Liver (tissue), 9 donors: ENCODE data around the gene SUGCT. TPM values are rescaled to one million over a fixed set of nuclear protein-coding genes. Genes with fewer than 3 reads are reported as not detected.

Experiments used
- DNase-seq: peaks from one replicate; pipeline ENCODE4 v3.0.0-alpha.2; 2017; ENCODE audit warnings: low spot score
- H3K27ac ChIP-seq, 2 donors: one replicate each; pipeline ENCODE4 v1.7.0; 2013; ENCODE audit warnings: inconsistent platforms in 2 of 2, low read length in 2 of 2, control low read depth in 1 of 2, low read depth in 1 of 2, mild to moderate bottlenecking in 1 of 2
- H3K27me3 ChIP-seq, 4 donors: one replicate each; pipeline versions ENCODE4 v1.6.1 to v1.7.0; 2013; ENCODE audit warnings: low read length in 3 of 4, inconsistent platforms in 1 of 4, mild to moderate bottlenecking in 1 of 4, moderate library complexity in 1 of 4; ENCODE audit not compliant: control insufficient read depth in 4 of 4, insufficient read depth in 4 of 4
- H3K36me3 ChIP-seq, 4 donors: one replicate each; pipeline versions ENCODE4 v1.6.1 to v1.7.0; 2013; ENCODE audit warnings: low read length in 3 of 4, mild to moderate bottlenecking in 3 of 4, low read depth in 1 of 4, moderate library complexity in 1 of 4; ENCODE audit not compliant: control insufficient read depth in 4 of 4, insufficient read depth in 3 of 4
- H3K4me1 ChIP-seq, 4 donors: one replicate each; pipeline versions ENCODE4 v1.6.1 to v1.7.0; 2013; ENCODE audit warnings: low read length in 3 of 4, mild to moderate bottlenecking in 3 of 4, moderate library complexity in 1 of 4; ENCODE audit not compliant: control insufficient read depth in 4 of 4, insufficient read depth in 4 of 4
- H3K4me3 ChIP-seq, 3 donors: one replicate each; pipeline versions ENCODE4 v1.6.1 to v1.7.0; 2013; ENCODE audit warnings: low read length in 3 of 3, control low read depth in 1 of 3, low read depth in 1 of 3, mild to moderate bottlenecking in 1 of 3
- H3K9ac ChIP-seq, 2 donors: one replicate each; pipeline ENCODE4 v1.7.0; 2013; ENCODE audit warnings: low read length in 2 of 2, mild to moderate bottlenecking in 2 of 2, moderate library complexity in 2 of 2, control low read depth in 1 of 2, low read depth in 1 of 2
- H3K9me3 ChIP-seq, 4 donors: one replicate each; pipeline versions ENCODE4 v1.6.1 to v1.7.0; 2013; ENCODE audit warnings: low read length in 3 of 4; ENCODE audit not compliant: control insufficient read depth in 4 of 4
- FOXA1 ChIP-seq: IDR thresholded peaks from 2 replicates; pipeline ENCODE4 v1.6.1; 2016; ENCODE audit warnings: antibody characterized with exemption
- FOXA2 ChIP-seq: IDR thresholded peaks from 2 replicates; pipeline ENCODE4 v1.6.1; 2016; ENCODE audit warnings: antibody characterized with exemption
- GABPA ChIP-seq, 2 donors: IDR thresholded peaks in 1 of 2; conservative IDR thresholded peaks in 1 of 2; 2 replicates each; pipeline ENCODE4 v1.6.1; 2016; ENCODE audit warnings: antibody characterized with exemption in 2 of 2, mild to moderate bottlenecking in 1 of 2, moderate library complexity in 1 of 2
- HNF4A ChIP-seq, 2 donors: conservative IDR thresholded peaks; 2 replicates each; pipeline ENCODE4 v1.6.1; 2016; ENCODE audit warnings: antibody characterized with exemption in 2 of 2, mild to moderate bottlenecking in 2 of 2
- JUND ChIP-seq, 2 donors: IDR thresholded peaks; 2 replicates each; pipeline ENCODE4 v1.6.1; 2016; ENCODE audit warnings: antibody characterized with exemption in 2 of 2
- MAX ChIP-seq: IDR thresholded peaks from 2 replicates; pipeline ENCODE4 v1.6.1; 2016; ENCODE audit warnings: antibody characterized with exemption
- RAD21 ChIP-seq, 2 donors: IDR thresholded peaks; 2 replicates each; pipeline ENCODE4 v1.6.1; 2016; ENCODE audit warnings: antibody characterized with exemption in 2 of 2, mild to moderate bottlenecking in 2 of 2
- RXRA ChIP-seq, 2 donors: IDR thresholded peaks; 2 replicates each; pipeline ENCODE4 v1.6.1; 2017 to 2018; ENCODE audit warnings: antibody characterized with exemption in 2 of 2, mild to moderate bottlenecking in 1 of 2
- TAF1 ChIP-seq: conservative IDR thresholded peaks from 2 replicates; pipeline ENCODE4 v1.6.1; 2016; ENCODE audit warnings: antibody characterized with exemption, mild to moderate bottlenecking
- YY1 ChIP-seq: IDR thresholded peaks from 2 replicates; pipeline ENCODE4 v1.6.1; 2016; ENCODE audit warnings: antibody characterized with exemption, mild to moderate bottlenecking
- ZBTB33 ChIP-seq: IDR thresholded peaks from 2 replicates; pipeline ENCODE4 v1.6.1; 2016; ENCODE audit warnings: antibody characterized with exemption
- WGBS: extraction: QIAGEN DNeasy Blood & Tissue Kit; methylation state at CpG from one replicate; pipeline ENCODE4 v1.1.7; 2013; 5-methylcytosine and 5-hydroxymethylcytosine counted together
- polyA plus RNA-seq, 2 donors: library from polyadenylated mRNA; stranded (reverse) in 1 of 2; unstranded in 1 of 2; fragments of 200-250 nt in 1 of 2; fragments of >200 nt in 1 of 2; fragmentation: Nextera tagmentation in 1 of 2; extraction: Ambion mirVana in 1 of 2; gene quantifications; one replicate each; pipeline versions ENCODE4 v1.2.1 to v1.2.3, GENCODE V29; 2013 to 2015
- total RNA-seq, 2 donors: library from RNA; depleted of rRNA; stranded (reverse); fragments of >200 nt; gene quantifications; one replicate each; pipeline ENCODE4 v1.2.3, GENCODE V29; 2014
- TF ChIP-seq, protein P1 (sequence below): IDR thresholded peaks from 2 replicates; pipeline ENCODE4 v1.6.1; 2016; ENCODE audit warnings: antibody characterized with exemption, mild to moderate bottlenecking
- donor health status: healthy.
- donor health status: healthy.
- donor health status: healthy.
- donor health status: healthy.
- donor health status: healthy.

Gene SUGCT
- total and polyA plus RNA-seq, 4 donors = 6.2 to 11.9 (median 9.9) TPM

- no peaks in the 10 kb centered on the region for H3K27me3 ChIP-seq
- DNase-seq = no peak
- no peaks in the 10 kb centered on the region for H3K9me3 ChIP-seq
- WGBS = 35% methylated on average over 5 of the region's 5 CpGs
- H3K9ac ChIP-seq = no peak overlapping the region
- TF ChIP-seq ZBTB33 (no peak), RAD21 (IDR thresholded peaks at IDR 0.05) (peak in 1 of 2 donors; percentile 7), FOXA2 (peak; percentile 67), FOXA1 (no peak), RXRA (IDR thresholded peaks at IDR 0.05) (peak in 1 of 2 donors; percentile 65), YY1 (peak; percentile 25), MAX (peak; percentile 44), HNF4A (conservative IDR thresholded peaks at IDR 0.05) (peak; percentile 47 to 61), JUND (IDR thresholded peaks at IDR 0.05) (peak; percentile 52)
- TF ChIP-seq, protein P1, sequence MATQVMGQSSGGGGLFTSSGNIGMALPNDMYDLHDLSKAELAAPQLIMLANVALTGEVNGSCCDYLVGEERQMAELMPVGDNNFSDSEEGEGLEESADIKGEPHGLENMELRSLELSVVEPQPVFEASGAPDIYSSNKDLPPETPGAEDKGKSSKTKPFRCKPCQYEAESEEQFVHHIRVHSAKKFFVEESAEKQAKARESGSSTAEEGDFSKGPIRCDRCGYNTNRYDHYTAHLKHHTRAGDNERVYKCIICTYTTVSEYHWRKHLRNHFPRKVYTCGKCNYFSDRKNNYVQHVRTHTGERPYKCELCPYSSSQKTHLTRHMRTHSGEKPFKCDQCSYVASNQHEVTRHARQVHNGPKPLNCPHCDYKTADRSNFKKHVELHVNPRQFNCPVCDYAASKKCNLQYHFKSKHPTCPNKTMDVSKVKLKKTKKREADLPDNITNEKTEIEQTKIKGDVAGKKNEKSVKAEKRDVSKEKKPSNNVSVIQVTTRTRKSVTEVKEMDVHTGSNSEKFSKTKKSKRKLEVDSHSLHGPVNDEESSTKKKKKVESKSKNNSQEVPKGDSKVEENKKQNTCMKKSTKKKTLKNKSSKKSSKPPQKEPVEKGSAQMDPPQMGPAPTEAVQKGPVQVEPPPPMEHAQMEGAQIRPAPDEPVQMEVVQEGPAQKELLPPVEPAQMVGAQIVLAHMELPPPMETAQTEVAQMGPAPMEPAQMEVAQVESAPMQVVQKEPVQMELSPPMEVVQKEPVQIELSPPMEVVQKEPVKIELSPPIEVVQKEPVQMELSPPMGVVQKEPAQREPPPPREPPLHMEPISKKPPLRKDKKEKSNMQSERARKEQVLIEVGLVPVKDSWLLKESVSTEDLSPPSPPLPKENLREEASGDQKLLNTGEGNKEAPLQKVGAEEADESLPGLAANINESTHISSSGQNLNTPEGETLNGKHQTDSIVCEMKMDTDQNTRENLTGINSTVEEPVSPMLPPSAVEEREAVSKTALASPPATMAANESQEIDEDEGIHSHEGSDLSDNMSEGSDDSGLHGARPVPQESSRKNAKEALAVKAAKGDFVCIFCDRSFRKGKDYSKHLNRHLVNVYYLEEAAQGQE = peak; percentile 28
- H3K4me1 ChIP-seq = peaks cover 11 to 46% (median 41%) of the 10 kb centered on the region in 4 donors
- peak overlapping the region; percentile 71 to 83 for H3K27ac ChIP-seq
- peak overlapping the region in 1 of 3 donors; percentile 6 for H3K4me3 ChIP-seq
- no peaks in the 10 kb centered on the region for H3K36me3 ChIP-seq
These were observed 625.6 kb downstream of the SUGCT start for GRCh38 chr7:40760293-40760964.

GRCh38 chr7:40760987-40761386, 626.2 kb downstream of the SUGCT start:
- Histone ChIP-seq H3K27ac (peak overlapping the region; percentile 45 to 83), H3K36me3 (no peaks in the 10 kb centered on the region), H3K4me3 (no peak overlapping the region), H3K9ac (no peak overlapping the region), H3K4me1 (peaks cover 7 to 40% (median 36%) of the 10 kb centered on the region in 4 donors), H3K27me3 (no peaks in the 10 kb centered on the region), H3K9me3 (no peaks in the 10 kb centered on the region)
- DNase-seq = no peak
- WGBS = 27% methylated on average over 4 of the region's 4 CpGs
- TF ChIP-seq JUND (IDR thresholded peaks at IDR 0.05) (no peak), GABPA (IDR thresholded peaks at IDR 0.05 in 1 of 2, conservative IDR thresholded peaks at IDR 0.05 in 1 of 2) (no peak), HNF4A (conservative IDR thresholded peaks at IDR 0.05) (no peak), TAF1 (no peak), YY1 (no peak), FOXA2 (no peak)
